ENCODE measurements around the gene NT5DC1.

- TF ChIP-seq CTCF (IDR thresholded peaks at IDR 0.05; ENCODE audit: low read length) (no peak), EZH2 (optimal IDR thresholded peaks at IDR 0.05; ENCODE audit: low read depth, low read length) (no peak), EZH2phosphoT487 (IDR thresholded peaks at IDR 0.05; ENCODE audit: low read length) (no peak)
Observed at GRCh38 chr6:116180375-116180774, 79.7 kb downstream of the NT5DC1 start.
